Esophagus squamous epithelium (tissue), 4 donors: ENCODE data around the gene SETD4.

Experiments
- POLR2A ChIP-seq, 4 donors: fragments of 450-650 bp; IDR thresholded peaks; one replicate each; pipeline ENCODE4 v1.6.1; 2017; ENCODE audit warnings: antibody characterized with exemption in 4 of 4, mild to moderate bottlenecking in 4 of 4, moderate library complexity in 3 of 4
- TF ChIP-seq, protein P1 (sequence below), 6 experiments: fragments of 450-650 bp in 4 of 6; fragments of 200-600 bp in 2 of 6; sonication (generic) in 2 of 6; IDR thresholded peaks; one replicate each; pipeline ENCODE4 v1.5.1; 2016 to 2019; ENCODE audit warnings: antibody characterized with exemption in 6 of 6, mild to moderate bottlenecking in 4 of 6, moderate library complexity in 4 of 6

DNA sequence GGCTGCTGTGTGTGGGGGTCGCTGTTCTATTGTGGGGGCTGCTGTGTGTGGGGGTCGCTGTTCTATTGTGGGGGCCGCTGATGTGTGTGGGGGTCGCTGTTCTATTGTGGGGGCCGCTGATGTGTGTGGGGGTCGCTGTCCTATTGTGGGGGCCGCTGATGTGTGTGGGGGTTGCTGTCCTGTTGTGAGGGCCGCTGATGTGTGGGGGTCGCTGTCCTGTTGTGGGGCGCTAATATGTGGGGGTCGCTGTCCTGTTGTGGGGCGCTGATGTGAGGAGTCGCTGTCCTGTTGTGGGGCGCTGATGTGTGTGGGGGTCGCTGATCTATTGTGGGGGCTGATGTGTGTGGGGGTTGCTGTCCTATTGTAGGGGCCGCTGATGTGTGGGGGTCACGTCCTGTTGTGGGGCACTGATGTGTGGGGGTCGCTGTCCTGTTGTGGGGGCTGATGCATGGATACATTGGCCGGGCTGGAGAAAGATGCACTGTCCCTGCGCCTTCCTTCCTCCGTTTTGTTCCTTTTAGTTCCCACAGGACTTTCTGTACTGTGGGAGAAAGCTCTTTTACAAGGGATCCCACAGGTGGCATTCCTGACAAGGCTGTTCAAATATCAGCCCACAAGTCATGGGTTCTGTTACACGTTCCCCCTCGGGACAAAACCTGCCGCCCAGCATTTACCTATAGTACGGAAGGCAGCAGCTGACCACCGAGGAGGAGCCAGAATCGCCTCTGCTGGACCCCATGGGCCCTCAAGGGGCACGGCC, 27.5 kb downstream of the SETD4 start:
- TF ChIP-seq, protein P1, sequence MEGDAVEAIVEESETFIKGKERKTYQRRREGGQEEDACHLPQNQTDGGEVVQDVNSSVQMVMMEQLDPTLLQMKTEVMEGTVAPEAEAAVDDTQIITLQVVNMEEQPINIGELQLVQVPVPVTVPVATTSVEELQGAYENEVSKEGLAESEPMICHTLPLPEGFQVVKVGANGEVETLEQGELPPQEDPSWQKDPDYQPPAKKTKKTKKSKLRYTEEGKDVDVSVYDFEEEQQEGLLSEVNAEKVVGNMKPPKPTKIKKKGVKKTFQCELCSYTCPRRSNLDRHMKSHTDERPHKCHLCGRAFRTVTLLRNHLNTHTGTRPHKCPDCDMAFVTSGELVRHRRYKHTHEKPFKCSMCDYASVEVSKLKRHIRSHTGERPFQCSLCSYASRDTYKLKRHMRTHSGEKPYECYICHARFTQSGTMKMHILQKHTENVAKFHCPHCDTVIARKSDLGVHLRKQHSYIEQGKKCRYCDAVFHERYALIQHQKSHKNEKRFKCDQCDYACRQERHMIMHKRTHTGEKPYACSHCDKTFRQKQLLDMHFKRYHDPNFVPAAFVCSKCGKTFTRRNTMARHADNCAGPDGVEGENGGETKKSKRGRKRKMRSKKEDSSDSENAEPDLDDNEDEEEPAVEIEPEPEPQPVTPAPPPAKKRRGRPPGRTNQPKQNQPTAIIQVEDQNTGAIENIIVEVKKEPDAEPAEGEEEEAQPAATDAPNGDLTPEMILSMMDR (IDR thresholded peaks at IDR 0.05), result no peak
- no peak for TF ChIP-seq POLR2A (IDR thresholded peaks at IDR 0.05)
